Stomach (tissue), 4 donors: ENCODE measurements around the gene FBXO3.

Experiments used
- CTCF ChIP-seq, 7 experiments: fragments of 450-650 bp in 4 of 7; fragments of 200-600 bp in 3 of 7; sonication (generic) in 3 of 7; IDR thresholded peaks; one replicate each; pipeline ENCODE4 v1.5.1; 2016 to 2019; ENCODE audit warnings: antibody characterized with exemption in 7 of 7, control low read depth in 2 of 7, mild to moderate bottlenecking in 1 of 7
- EP300 ChIP-seq: sonication (generic); formaldehyde crosslinking; IDR thresholded peaks from one replicate; pipeline ENCODE4 v1.6.1; 2017; ENCODE audit warnings: antibody characterized with exemption
- POLR2A ChIP-seq, 4 donors: fragments of 450-650 bp; IDR thresholded peaks; one replicate each; pipeline ENCODE4 v1.6.1; 2016; ENCODE audit warnings: antibody characterized with exemption in 4 of 4, control low read depth in 2 of 4, mild to moderate bottlenecking in 1 of 4, moderate library complexity in 1 of 4

GRCh38 chr11:33721984-33722383 lies 52.3 kb downstream of the FBXO3 start:
- TF ChIP-seq CTCF (IDR thresholded peaks at IDR 0.05) (no peak), EP300 (no peak), POLR2A (IDR thresholded peaks at IDR 0.05) (no peak)
